Pericardium fibroblast (primary cell): ENCODE data around the gene ELP4. TPM values are rescaled to one million over a fixed set of nuclear protein-coding genes. Genes with fewer than 3 reads are reported as not detected.

ENCODE experiments used
- total RNA-seq: library from RNA; depleted of rRNA; stranded (reverse); fragments of >200 nt; gene quantifications from 2 replicates; pipeline ENCODE4 v1.2.3, GENCODE V29; 2015

ELP4 gene
- 16.7 and 22.9 TPM in 2 replicates for total RNA-seq

GRCh38 chr11:31509429-31510345, at the start of gene ELP4, which contains the start of gene IMMP1L:
Gene ELP4 (plus strand): TSS chr11:31509767. CDS start chr11:31509785, 18 bp downstream.
Gene IMMP1L (minus strand): TSS chr11:31509622. CDS start chr11:31463276, 46,346 bp downstream.

GRCh38 chr11:31810779-31811647, 301.4 kb downstream of the ELP4 start, which contains the start of gene PAX6:
Gene PAX6 (minus strand): TSS chr11:31811322. CDS start chr11:31806411, 4,911 bp downstream.

Other genes starting within 250 kb of the ELP4 start
- 0.47 TPM in 1 of 2 replicates, not detected in the other for gene DCDC1, start 140.0 kb upstream of the ELP4 start, total RNA-seq
- gene DNAJC24, start 139.9 kb upstream of the ELP4 start, total RNA-seq = 6.0 and 14.6 TPM in 2 replicates
- gene IMMP1L, start 145 bp upstream of the ELP4 start, total RNA-seq = 2.0 and 3.7 TPM in 2 replicates